Suppressor macrophage treated with lipopolysaccharide for 4 hours (primary cell): ENCODE data around the gene PLRG1.
"Not testable (repeated sequence)": the region's sequence is repeated elsewhere in the genome, so short reads cannot be mapped to it uniquely, and the experiment has no call there.

Experiments
- DNase-seq: peaks from one replicate; pipeline ENCODE4 v3.0.0-alpha.2; 2020

The PLRG1 gene

GRCh38 chr4:154549894-154550790, at the start of gene PLRG1:
PLRG1 (minus strand) TSS chr4:154550400; CDS start chr4:154550308, 92 bp downstream.
- peak; percentile 99 for DNase-seq

- DNase-seq = no peak
These were observed 47.9 kb upstream of the PLRG1 start for GRCh38 chr4:154597798-154598774.

GRCh38 chr4:154597281-154597680, 47.1 kb upstream of the PLRG1 start:
- DNase-seq = not testable (repeated sequence)

- DNase-seq = no peak
These were observed 45.6 kb upstream of the PLRG1 start for GRCh38 chr4:154595807-154596206.

GRCh38 chr4:154594343-154594742, 44.1 kb upstream of the PLRG1 start:
- DNase-seq = not testable (repeated sequence)

DNA sequence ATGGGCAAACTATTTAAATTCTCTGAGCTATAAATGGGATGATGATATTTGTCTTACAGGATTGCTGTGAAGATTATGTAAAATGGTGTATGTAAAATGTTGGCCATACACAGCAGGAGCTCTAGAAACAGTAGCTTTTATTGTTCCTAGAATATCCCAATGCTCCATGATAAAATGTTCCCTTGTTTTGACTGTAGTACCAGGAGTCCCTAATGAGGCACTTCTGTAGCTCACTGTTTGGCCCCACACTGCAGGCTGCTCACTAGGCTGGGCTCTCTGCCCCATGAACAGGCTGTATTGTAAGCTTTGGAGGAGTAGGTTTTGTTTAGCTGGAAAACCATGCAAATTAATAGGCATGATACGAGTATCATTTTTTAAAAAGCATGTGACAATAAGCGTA, 43.7 kb upstream of the PLRG1 start:
- DNase-seq = no peak

- no peak for DNase-seq
These were observed 41.7 kb upstream of the PLRG1 start for GRCh38 chr4:154591890-154592289.

GRCh38 chr4:154590329-154591006, 40.3 kb upstream of the PLRG1 start, which contains the start of gene FGA:
FGA (minus strand) TSS chr4:154590742; CDS start chr4:154590687, 55 bp downstream.
- no peak for DNase-seq

DNA sequence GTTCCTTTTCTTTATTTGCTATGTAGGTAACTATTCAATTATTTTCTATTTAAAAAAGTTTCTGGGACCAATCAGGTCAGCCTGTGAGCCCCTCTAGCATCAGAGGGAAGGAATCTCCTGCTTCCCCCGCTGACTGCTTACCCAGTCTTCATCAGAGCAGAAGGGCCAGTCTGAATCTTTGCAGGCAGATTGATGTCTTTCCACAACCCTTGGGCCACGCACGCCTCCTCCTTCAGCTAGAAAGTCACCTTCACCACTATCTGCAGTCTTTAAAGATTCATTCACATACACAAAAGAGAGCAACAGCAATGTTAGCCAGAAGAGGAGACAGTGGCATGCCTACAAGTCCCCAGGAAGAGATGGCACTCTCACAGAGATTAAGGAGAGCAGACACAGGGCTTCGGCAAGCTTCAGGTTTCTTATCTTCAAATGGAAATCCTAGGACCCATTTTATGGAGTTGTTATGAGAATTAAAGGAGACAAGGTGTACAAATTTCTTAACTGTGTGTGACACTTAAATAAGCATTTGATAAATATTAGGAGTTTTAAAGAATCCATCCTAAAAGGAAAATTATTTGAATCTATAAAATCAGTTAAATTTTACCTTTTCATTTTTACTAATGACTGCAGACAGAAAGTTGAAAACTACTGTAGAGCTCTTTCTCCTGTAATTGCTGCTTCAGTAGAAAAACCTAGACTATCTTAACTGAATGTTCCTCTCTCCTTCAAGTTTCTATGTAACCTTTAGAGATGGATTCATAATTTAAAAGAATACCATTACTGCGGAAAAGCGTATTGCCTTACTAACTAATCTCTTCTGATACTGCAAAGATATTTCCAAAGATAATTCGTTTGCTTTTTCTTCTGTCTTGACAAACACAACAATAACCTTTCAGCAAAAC, 39.3 kb upstream of the PLRG1 start:
- no peak for DNase-seq

DNA sequence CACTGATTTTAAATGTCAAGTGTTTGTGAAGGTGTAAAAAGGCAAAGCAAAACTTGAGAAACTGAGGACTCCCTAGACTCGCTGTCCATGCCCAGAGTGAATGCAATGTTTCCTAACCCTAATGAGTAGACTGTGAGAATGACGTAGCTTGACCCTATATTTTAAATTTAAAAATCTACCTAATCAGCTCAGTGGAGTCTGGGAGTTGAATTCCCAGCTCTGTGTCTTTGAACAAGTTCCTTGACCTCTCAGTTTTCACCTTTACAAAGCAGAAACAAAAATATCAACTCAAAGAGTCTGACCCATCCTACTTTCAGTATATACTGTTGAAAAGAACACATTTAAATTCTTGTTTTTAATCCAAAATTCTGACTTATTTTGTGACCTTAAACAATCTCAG, 38.0 kb upstream of the PLRG1 start:
- no peak for DNase-seq

DNA sequence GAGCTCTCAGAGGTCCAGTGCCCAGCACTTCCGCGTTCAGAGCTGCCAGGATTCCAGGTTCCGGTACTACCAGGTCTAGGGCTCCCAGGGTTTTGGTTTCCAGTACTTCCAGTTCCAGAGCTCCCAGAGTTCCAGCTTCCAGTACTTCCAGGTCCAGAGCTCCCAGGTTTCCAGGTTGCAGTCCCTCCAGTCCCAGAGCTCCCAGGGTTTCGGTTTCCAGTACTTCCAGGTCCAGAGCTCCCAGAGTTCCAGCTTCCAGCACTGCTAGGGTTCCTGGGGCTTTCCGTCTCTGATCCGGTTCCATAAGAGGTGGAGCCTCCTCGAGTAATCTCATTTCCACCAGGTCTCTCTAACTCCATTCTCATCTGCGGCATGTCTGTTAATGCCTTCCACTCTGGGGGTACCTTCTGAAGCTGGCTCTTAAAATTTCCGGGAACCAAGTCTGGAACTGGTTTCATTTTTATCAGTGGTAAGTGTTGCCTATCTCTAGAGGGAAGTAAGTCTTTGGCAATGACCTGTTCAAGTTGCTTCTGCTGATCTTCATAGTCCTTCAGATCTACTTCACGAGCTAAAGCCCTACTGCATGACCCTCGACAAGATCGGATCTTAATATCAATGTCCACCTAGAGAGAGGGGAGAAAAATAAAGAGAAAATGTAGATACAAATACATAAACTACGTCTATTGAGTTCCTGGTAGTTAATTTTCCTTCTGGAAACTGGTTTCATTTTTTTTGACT, 36.3 kb upstream of the PLRG1 start:
- DNase-seq = no peak

- DNase-seq = no peak
These were observed 35.3 kb upstream of the PLRG1 start for GRCh38 chr4:154585369-154586018.

DNA sequence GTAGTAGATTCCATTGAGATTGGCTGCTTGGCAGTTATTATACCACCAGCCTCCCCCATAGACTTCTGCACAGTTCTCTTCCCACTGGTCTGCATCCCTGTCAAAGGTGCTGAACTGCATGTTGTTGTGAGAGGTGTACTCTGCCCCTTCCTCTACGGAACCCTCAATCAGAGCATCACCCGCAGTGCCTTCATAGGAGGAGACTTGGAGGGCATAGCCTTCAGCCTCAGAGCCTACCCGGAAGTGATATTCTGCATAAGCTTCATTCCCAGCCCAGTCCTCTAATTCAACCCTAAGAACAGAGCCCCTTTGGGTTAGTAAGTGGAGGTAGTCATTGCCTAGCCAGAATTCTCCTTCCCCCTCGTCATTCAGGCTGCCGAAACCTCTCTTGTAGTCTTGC, 34.1 kb upstream of the PLRG1 start:
- DNase-seq = no peak

GRCh38 chr4:154583677-154584076, 33.5 kb upstream of the PLRG1 start:
- no peak for DNase-seq

DNA sequence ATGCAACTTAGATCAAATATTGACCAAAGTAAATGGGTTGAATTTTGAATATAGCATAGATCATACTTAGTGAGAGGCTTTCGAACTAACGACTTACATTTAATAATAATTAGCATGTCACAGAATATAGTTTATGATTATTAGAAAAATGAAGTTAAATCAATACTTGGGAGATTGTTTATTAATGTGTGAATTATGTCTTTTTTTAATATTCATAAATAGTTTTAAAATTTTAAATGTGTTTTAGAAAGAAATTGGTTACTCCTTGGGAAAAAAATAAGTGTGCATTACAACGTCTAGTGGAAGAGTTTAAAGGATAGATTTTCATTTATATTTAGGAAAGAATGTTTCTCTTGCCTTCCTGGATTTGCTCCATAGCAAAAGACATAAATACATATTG, 33.0 kb upstream of the PLRG1 start:
- no peak for DNase-seq

DNA sequence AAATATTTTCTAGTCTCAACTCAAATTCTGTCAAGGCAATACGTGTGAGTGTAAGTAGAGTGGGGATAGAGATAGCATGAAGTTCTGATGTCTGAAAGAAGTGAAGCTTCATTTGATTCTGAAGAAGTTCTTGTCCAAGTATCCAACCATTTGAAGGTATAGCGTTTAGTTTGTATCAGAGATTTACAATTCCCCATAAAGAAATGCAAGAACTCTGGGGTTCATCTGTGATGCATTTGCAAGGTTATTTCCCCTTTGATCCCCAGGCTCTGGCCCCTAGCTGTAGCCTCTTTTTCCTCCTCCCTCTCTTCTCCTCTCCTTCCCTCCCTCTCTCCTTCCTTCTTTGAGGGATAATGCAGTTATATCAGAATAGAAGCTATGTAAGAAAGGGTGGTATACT, 32.5 kb upstream of the PLRG1 start:
- no peak for DNase-seq

- DNase-seq = no peak
These were observed 29.7 kb upstream of the PLRG1 start for GRCh38 chr4:154579927-154580326.

GRCh38 chr4:154578919-154579318, 28.7 kb upstream of the PLRG1 start:
- no peak for DNase-seq

- DNase-seq = no peak
These were observed 27.1 kb upstream of the PLRG1 start for GRCh38 chr4:154577324-154577723.

DNA sequence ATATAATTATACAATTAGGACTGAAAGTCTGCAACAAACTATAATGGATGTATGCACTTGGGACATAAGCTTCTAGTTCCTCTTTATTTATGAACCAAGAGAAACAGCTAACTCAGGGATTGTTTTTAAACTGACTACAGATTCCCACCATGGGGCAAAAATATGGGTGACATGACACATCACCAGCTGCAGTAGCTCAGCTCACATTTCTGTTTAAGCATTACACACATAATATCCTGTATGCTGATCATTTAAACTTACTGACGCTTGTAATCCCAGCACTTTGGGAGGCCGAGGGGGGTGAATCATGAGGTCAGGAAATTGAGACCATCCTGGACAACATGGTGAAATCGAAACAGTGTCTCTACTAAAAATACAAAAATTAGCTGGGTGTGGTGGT, 24.1 kb upstream of the PLRG1 start:
- DNase-seq = no peak
